NCI-H510A treated with DMSO at 0.1 percent for 48 hours (cell line): ENCODE measurements around the gene IGFL1.
"Not testable (repeated sequence)": the region's sequence is repeated elsewhere in the genome, so short reads cannot be mapped to it uniquely, and the experiment has no call there.

Experiments
- DNase-seq: peaks from one replicate; lab custom pipeline; 2025; lab: John Stamatoyannopoulos, UW

IGFL1 gene

GRCh38 chr19:46225558-46226004 is 4.0 kb upstream of the IGFL1 start:
- no peak for DNase-seq

- no peak for DNase-seq
Observed at GRCh38 chr19:46226438-46226973, 3.0 kb upstream of the IGFL1 start.

GRCh38 chr19:46232029-46232428 is 2.5 kb downstream of the IGFL1 start:
- DNase-seq, result no peak

- DNase-seq, result no peak
Observed at GRCh38 chr19:46232468-46232867, 2.9 kb downstream of the IGFL1 start.

- no peak for DNase-seq
Observed at GRCh38 chr19:46232938-46233621, 3.5 kb downstream of the IGFL1 start.

- DNase-seq, result not testable (repeated sequence)
Observed at GRCh38 chr19:46233871-46234270, 4.3 kb downstream of the IGFL1 start.

- DNase-seq, result not testable (repeated sequence)
Observed at GRCh38 chr19:46238141-46238540, 8.6 kb downstream of the IGFL1 start.

- no peak for DNase-seq
Observed at GRCh38 chr19:46239193-46240024, 9.9 kb downstream of the IGFL1 start.

- no peak for DNase-seq
Observed at GRCh38 chr19:46240693-46241092, 11.2 kb downstream of the IGFL1 start.

- no peak for DNase-seq
Observed at GRCh38 chr19:46241626-46242025, 12.1 kb downstream of the IGFL1 start.

GRCh38 chr19:46243081-46243654 is 13.6 kb downstream of the IGFL1 start:
- DNase-seq, result not testable (repeated sequence)

GRCh38 chr19:46250076-46250735 is 20.7 kb downstream of the IGFL1 start:
- no peak for DNase-seq

- no peak for DNase-seq
Observed at GRCh38 chr19:46251416-46251815, 21.9 kb downstream of the IGFL1 start.

GRCh38 chr19:46254776-46255175 is 25.2 kb downstream of the IGFL1 start:
- DNase-seq, result no peak

GRCh38 chr19:46256855-46257254 is 27.3 kb downstream of the IGFL1 start:
- DNase-seq, result no peak

- DNase-seq, result not testable (repeated sequence)
Observed at GRCh38 chr19:46261501-46261900, 32.0 kb downstream of the IGFL1 start.

- DNase-seq, result peak; percentile 90
Observed at GRCh38 chr19:46262684-46263296, 33.2 kb downstream of the IGFL1 start.

- not testable (repeated sequence) for DNase-seq
Observed at GRCh38 chr19:46264801-46265200, 35.3 kb downstream of the IGFL1 start.

GRCh38 chr19:46265217-46265828 is 35.8 kb downstream of the IGFL1 start:
- DNase-seq, result peak; percentile 81

- no peak for DNase-seq
Observed at GRCh38 chr19:46269101-46269500, 39.6 kb downstream of the IGFL1 start.
